Islet of Langerhans (tissue), 1 donor: ENCODE data around the gene TMEM126A.
"Not testable (repeated sequence)": the region's sequence is repeated elsewhere in the genome, so short reads cannot be mapped to it uniquely, and the experiment has no call there.

Experiments used
- FAIRE-seq: peaks from one replicate; lab custom pipeline; 2011; peaks lifted over from hg19 to GRCh38; lab: Jason Lieb, UNC

TMEM126A gene

GRCh38 chr11:85647604-85648299 is at the start of gene TMEM126A:
Gene TMEM126A, plus strand, starts transcription at chr11:85647967. Its CDS starts 2,289 bp downstream, at chr11:85650256.
- peak; percentile 58 for FAIRE-seq

GRCh38 chr11:85599083-85599482 is 48.7 kb upstream of the TMEM126A start:
- FAIRE-seq = no peak

GRCh38 chr11:85602526-85603213 is 45.1 kb upstream of the TMEM126A start:
- FAIRE-seq = no peak

- FAIRE-seq = no peak
Measured at GRCh38 chr11:85603220-85603619, 44.5 kb upstream of the TMEM126A start.

- not testable (repeated sequence) for FAIRE-seq
Measured at GRCh38 chr11:85606237-85606636, 41.5 kb upstream of the TMEM126A start.

- FAIRE-seq = not testable (repeated sequence)
Measured at GRCh38 chr11:85608621-85609020, 39.1 kb upstream of the TMEM126A start.

- FAIRE-seq = not testable (repeated sequence)
Measured at GRCh38 chr11:85609286-85609685, 38.5 kb upstream of the TMEM126A start.

GRCh38 chr11:85611643-85612042 is 36.1 kb upstream of the TMEM126A start:
- not testable (repeated sequence) for FAIRE-seq

GRCh38 chr11:85619499-85619898 is 28.3 kb upstream of the TMEM126A start:
- FAIRE-seq = no peak

- FAIRE-seq = no peak
Measured at GRCh38 chr11:85620256-85620655, 27.5 kb upstream of the TMEM126A start.

- FAIRE-seq = no peak
Measured at GRCh38 chr11:85626496-85626895, 21.3 kb upstream of the TMEM126A start.

GRCh38 chr11:85627332-85627997 is 20.3 kb upstream of the TMEM126A start, which contains the start of gene DLG2:
Gene DLG2, minus strand, starts transcription at chr11:85627344.
- no peak for FAIRE-seq

GRCh38 chr11:85627998-85628770 is 19.6 kb upstream of the TMEM126A start, which contains the start of gene TMEM126B:
Gene TMEM126B, plus strand, starts transcription at chr11:85628593. Its CDS starts 15 bp downstream, at chr11:85628608.
- no peak for FAIRE-seq

- FAIRE-seq = peak; percentile 91
Measured at GRCh38 chr11:85628771-85629341, 18.9 kb upstream of the TMEM126A start.

- no peak for FAIRE-seq
Measured at GRCh38 chr11:85634747-85635146, 13.0 kb upstream of the TMEM126A start.

- FAIRE-seq = no peak
Measured at GRCh38 chr11:85643191-85643614, 4.6 kb upstream of the TMEM126A start.

- FAIRE-seq = peak; percentile 49
Measured at GRCh38 chr11:85647078-85647477, 689 bp upstream of the TMEM126A start.

- no peak for FAIRE-seq
Measured at GRCh38 chr11:85651118-85651517, 3.4 kb downstream of the TMEM126A start.

GRCh38 chr11:85652786-85653447 is 5.2 kb downstream of the TMEM126A start:
- FAIRE-seq = peak; percentile 70

GRCh38 chr11:85654343-85654742 is 6.6 kb downstream of the TMEM126A start:
- FAIRE-seq = not testable (repeated sequence)

GRCh38 chr11:85656777-85657176 is 9.0 kb downstream of the TMEM126A start:
- FAIRE-seq = no peak
